Esophagus squamous epithelium (tissue), 4 donors: Measurements from ENCODE around the gene GRK6.

Source experiments
- POLR2A ChIP-seq, 4 donors: fragments of 450-650 bp; IDR thresholded peaks; one replicate each; pipeline ENCODE4 v1.6.1; 2017; ENCODE audit warnings: antibody characterized with exemption in 4 of 4, mild to moderate bottlenecking in 4 of 4, moderate library complexity in 3 of 4
- TF ChIP-seq, protein P1 (sequence below), 6 experiments: fragments of 450-650 bp in 4 of 6; fragments of 200-600 bp in 2 of 6; sonication (generic) in 2 of 6; IDR thresholded peaks; one replicate each; pipeline ENCODE4 v1.5.1; 2016 to 2019; ENCODE audit warnings: antibody characterized with exemption in 6 of 6, mild to moderate bottlenecking in 4 of 6, moderate library complexity in 4 of 6

- TF ChIP-seq POLR2A (IDR thresholded peaks at IDR 0.05), result no peak
- TF ChIP-seq, protein P1, sequence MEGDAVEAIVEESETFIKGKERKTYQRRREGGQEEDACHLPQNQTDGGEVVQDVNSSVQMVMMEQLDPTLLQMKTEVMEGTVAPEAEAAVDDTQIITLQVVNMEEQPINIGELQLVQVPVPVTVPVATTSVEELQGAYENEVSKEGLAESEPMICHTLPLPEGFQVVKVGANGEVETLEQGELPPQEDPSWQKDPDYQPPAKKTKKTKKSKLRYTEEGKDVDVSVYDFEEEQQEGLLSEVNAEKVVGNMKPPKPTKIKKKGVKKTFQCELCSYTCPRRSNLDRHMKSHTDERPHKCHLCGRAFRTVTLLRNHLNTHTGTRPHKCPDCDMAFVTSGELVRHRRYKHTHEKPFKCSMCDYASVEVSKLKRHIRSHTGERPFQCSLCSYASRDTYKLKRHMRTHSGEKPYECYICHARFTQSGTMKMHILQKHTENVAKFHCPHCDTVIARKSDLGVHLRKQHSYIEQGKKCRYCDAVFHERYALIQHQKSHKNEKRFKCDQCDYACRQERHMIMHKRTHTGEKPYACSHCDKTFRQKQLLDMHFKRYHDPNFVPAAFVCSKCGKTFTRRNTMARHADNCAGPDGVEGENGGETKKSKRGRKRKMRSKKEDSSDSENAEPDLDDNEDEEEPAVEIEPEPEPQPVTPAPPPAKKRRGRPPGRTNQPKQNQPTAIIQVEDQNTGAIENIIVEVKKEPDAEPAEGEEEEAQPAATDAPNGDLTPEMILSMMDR (IDR thresholded peaks at IDR 0.05), result no peak
Measured at GRCh38 chr5:177393206-177393765, 33.2 kb upstream of the GRK6 start.
